NCI-H526 (cell line): ENCODE results near the gene GLYAT.

Experiments
- DNase-seq, 2 experiments: peaks; one replicate each; lab custom pipeline; 2025; lab: John Stamatoyannopoulos, UW

GLYAT gene, protein sequence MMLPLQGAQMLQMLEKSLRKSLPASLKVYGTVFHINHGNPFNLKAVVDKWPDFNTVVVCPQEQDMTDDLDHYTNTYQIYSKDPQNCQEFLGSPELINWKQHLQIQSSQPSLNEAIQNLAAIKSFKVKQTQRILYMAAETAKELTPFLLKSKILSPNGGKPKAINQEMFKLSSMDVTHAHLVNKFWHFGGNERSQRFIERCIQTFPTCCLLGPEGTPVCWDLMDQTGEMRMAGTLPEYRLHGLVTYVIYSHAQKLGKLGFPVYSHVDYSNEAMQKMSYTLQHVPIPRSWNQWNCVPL

DNA sequence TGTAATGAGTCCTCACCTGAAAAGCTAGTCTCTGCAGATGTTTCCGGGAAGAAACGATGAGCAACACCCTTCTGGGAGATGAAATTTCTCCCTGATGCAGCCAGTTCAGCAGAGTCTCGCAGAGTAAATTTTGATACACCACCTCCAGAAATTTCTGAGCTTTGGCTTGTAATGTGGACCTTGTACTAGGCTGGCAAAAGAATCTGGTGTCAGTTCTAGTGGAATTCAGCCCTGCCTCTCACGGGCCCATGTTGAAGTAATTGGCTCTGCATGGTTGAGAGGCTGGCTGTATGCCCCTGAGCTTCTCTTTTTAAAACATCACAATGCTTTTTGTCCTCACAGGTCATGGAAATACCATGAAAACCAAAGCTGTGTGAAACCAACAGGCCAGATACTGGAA lies at the start of gene GLYAT:
TSS of gene GLYAT (minus strand) at position 125 of the 400 bp plus-strand sequence. CDS start 7,447 bp downstream, outside the sequence.
- no peak for DNase-seq

DNA sequence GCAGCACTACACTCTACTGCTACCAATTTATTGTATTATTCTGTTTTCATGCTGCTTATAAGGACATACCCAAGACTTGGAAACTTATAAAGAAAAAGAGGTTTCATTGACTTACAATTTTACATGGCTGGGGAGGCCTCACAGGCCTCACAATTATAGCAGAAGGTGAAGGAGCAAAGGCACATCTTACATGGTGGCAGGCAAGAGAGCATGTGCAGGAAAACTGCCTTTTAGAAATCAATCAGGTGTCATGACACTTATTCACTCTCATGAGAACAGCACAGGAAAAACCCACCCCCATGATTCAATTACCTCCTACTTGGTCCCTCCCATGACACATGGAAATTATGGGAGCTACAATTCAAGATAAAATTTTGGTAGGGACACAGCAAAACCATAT lies 49.6 kb upstream of the GLYAT start:
- no peak for DNase-seq

DNA sequence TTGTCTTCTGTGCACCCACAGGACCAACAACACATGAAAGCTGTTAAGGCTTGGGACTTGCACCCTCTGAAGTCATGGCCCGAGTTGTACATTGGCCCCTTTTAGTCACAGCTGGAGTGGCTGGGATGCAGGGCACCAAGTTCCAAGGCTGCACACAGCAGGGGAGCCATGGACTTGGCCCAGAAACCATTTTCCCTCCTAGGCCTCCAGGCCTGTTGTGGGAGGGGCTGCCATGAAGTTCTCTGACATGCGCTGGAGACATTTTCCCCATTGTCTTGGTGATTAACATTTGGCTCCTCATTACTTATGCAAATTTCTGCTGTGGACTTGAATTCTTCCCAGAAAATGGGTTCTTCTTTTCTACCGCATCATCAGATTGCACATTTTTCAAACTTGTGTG lies 48.8 kb upstream of the GLYAT start:
- DNase-seq: no peak

DNA sequence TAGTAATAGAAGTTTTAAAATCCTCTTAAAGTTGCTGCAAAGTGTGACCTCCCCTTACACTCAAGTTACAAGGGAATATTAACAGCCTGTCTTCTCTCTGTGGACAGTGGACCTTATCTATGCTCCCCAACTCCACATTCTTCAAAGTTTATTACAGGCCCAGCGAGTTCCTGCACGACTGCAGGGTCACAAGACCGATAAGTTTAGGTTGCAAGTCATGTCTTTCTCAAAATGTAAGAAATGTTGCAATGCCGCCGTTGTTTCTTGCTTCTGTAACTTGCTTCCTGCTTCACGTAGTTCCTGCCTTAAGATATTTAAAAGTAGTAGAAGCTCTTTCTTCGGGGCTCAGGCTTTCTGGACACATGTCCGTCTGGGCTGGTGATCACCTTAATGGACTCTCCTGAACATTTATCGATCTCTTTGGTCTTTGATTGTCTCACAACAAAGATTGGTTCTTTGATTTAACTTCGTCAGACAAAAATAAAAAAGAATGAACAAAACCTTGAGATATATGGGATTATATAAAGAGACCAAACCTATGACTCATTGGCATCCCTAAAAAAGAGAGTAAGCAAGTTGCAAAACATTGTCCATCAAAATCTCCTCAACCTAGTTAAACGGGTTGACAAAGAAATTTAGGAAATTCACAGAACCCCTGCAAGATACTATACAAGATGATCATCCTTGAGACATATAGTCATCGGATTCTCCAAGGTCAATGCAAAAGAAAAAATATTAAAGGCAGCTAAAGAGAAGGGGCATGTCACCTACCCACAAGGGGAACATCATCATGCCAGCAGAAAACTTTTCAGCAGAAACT lies 45.4 kb upstream of the GLYAT start:
- DNase-seq: no peak

DNA sequence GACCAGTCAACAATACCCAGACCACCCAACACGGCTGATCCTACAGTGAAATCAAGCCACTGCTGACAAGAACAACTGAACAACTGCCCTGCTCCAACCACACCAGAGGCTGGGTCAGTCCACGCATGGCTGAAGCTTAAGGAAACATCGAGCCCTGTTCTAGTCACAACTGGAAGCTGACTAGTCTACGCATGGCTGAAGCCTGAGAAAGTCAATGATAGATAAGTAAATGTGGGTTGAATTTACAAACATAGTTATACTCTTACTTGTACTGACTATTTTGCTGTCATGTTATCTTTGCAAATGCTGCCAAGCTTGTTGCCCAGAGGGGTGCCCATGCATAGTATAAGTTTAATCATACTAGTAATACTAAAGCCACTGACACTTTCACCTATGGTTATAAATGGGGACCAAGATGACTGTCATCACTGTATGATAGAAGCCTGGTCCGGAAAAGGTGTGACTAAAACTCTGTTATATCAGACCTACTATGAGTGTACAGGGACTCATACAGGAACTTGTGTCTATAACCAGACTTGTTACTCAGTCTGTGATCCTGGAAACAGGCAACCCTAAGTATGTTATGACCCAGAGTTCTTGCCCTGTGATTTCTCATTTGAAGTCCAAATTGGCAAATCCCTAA lies 43.4 kb upstream of the GLYAT start:
- DNase-seq: no peak

DNA sequence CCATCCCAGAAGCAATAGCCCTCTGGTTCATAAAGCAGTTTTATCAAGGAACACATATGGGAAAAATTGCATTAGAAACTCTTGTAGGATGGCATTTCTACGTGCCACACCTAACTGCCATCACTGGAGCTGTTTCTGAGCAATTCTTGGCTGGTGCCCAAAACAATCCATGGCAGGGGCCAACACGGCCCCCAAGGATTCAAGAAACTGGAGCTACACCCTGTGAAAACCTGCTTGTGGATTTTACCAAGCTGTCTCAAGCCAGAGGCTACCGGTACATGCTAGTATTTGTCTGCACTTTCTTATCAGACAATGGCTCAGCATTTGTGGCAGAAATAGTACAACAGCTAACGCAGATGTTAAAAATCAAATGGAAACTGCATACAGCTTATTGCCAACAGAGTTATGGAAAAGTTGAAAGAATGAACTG lies 42.4 kb upstream of the GLYAT start:
- DNase-seq: no peak

DNA sequence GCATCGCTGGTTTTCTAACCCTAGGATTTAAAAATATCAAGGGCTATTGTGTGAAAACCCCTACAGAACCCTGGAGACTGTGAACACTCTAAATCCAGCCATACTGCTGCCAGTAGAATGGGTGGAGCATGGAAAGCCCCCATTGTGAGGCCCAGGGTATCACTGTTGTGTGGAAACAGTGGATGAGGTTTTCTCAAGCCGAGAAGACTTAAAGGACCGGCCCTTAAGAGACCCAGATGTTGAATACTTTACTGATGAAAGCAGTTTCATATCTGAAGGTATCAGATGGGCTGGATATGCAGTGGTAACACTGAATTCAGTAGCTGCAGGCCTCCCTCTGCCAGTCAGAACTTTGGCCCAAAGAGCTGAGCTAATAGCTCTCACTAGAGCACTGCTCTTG lies 41.6 kb upstream of the GLYAT start:
- DNase-seq: no peak

DNA sequence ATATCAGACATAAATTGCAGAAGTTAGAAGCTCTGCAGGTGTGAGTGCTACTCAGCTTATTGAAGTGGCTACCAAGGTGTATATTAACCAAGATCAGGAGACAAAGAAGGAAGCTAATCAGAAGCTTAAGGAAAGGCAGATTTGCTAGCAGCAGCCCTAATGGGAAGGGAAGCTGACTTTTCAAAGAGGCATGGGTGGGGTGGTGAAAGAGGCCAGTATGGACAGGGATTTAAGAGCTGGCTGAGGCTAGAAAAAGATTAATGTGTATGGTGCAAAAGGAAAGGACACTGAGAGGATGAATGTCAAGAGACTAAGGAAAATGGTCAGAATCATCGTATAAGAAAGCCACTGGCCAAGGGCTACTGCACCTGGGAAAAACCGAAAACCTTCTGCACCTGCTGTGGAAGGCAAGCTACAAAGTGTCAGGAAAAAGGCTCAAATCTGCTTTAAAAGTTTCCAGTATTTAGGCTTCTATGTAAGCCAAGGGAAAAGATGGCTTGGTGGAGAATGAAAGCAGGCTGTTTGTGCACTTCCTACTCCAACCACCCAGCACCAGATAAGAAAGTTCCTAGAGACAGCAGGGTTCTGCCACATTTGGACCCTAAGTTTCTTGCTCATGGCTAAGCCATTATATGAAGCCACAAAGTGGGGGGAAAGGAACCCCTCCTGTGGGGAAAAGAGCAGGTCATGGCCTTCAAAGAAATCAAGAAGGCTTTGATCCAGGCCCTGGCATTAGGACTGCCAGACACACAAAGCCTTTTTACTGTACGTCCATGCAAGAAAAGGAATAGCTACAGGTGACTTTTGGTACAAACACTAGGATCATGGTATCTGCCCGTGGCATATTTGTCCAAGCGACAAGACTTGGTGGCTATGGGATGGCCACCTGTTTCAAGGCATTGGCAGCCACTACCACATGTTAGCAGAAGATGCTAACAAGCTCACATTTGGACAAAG lies 40.9 kb upstream of the GLYAT start:
- no peak for DNase-seq

DNA sequence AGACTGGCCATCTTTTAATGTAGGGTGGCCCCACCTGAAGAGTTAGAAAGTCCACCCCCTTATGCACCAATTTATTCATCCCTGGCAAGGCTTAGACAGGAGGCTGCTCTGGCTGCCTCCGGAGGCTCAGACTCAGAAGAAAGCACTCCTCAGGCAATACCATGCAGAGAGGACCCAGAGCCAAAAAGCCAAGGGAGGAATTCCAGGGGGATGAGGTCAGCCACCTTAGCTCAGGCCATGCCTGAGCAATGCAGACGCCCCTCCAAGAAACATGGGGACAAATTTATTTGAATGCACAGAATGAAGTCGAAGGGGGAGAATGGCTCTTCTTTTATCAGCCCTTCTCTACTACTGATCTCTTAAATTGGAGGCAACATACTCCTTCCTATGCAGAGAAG lies 39.7 kb upstream of the GLYAT start:
- DNase-seq: no peak

DNA sequence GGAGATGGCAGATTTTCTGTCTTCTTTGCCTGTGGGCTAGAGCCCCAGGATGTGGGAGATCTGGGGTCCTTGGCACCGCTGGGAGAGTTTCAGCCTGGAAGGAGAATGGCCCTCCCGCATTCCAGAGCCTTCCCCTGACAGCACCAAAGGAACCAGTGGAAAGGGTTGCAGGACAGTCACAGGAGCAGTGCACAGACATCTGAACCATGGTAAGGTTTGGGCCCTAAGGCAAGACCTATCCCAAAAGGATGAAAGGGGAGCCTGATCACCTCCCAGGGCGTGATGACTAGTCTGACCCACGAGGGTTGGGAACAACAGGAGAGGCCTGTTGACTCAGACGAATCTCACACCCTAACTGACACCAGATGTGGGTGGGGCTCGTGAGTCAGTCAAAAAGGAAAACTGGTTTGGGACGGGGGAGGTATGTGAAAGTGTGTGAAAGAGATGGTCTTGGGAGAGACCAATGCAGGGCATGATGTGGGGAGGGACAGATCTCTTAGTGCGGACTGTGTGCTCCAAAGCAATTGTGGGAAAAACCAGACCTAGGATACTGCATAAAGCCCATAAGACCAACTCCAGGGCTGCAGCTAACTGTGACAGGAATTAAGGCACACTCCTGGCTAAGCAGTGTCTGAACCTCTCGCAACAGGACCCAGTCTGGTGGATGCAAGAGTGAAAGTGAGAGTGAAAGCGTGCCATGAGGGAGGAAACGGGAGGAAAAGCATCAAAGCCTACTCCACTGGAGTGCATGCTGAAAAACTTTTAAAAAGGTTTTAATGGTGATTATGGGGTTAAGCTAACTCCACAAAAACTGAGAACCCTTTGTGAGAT lies 39.1 kb upstream of the GLYAT start:
- no peak for DNase-seq

DNA sequence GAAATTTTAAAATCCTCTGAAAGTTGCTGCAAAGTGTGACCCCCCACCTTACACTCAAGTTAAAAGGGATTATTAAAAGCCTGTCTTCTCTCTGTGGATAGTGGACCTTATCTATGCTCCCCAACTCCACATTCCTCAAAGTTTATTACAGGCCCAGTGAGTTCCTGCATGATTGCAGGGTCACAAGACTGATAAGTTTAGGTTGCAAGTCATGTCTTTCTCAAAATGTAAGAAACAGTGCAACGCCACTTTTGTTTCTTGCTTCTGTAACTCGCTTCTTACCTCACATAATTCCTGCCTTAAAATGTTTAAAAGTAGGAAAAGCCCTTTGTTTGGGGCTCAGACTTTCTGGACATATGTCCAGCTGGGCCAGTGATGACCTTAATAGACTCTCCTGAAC lies 38.4 kb upstream of the GLYAT start:
- DNase-seq: no peak

DNA sequence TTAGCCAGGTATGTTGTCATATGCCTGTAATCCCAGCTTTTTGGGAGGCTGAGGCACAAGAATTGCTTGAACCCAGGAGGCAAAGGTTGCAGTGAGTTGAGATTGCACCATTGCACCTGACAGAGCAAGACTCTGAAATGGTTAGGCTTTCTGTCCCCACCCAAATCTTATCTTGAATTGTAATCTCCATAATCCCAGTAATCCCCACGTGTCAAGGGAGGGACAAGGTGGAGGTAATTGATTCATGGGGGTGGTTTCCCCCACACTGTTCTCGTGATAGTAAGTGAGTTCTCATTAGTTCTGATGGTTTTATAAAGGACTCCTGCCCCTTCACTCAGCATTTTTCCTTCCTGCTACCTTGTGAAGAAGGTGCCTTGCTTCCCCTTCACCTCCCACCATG lies 37.6 kb upstream of the GLYAT start:
- DNase-seq: no peak

DNA sequence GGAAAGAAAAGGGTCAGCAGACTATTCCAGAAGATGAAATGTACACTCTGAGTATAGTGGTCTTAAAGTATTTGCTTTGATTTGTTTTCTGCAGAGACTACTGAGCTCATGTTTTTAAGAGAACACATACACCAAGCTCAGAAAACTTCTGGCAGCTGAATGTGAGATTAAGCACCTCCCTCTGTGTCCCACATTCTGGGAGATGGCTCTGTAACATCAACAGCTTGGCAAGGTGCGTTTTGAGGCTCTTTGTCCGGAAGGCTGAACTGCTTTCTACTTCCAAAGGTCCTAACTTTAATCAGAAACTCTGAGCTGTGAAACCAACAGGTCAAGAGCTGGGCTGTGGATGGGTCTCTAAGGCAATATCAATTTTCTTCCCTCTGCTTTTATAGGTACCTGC lies 36.4 kb upstream of the GLYAT start:
- DNase-seq: no peak

DNA sequence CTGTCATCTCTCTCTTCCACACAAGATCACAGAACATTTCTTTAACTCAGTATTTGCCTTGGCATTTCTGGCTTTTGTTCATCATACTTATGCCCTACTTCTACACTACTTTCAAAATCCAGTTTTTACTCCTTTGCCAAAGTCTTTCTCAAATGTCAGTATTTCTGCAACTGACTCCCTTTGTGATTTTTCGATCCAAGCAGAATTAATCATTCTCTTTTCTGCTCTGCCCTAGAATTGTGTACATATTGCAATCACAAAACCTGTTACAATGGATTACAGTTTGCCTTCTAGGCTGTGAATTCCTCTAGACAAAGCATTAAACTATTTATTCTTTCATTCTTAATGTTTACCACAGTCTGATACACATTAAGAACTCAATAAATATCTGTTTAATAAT lies 33.3 kb upstream of the GLYAT start:
- DNase-seq: no peak

DNA sequence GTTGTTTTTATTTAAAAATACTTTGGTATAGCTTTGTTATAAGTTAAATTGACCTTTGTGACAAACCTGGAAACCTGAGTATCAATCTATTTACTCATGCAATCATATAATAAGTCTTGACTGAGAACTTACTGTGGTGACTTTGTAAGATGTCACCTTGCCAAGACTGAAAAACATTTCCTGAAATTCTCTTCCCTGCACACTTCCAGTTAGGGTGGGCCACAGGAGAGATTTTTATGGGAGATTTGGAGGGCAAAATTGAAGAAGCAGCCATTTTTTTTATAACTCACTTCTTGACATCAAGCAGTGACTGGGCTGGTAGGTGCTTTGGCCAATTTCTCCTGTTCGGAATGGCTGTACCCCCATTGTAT lies 31.4 kb upstream of the GLYAT start:
- DNase-seq: no peak

DNA sequence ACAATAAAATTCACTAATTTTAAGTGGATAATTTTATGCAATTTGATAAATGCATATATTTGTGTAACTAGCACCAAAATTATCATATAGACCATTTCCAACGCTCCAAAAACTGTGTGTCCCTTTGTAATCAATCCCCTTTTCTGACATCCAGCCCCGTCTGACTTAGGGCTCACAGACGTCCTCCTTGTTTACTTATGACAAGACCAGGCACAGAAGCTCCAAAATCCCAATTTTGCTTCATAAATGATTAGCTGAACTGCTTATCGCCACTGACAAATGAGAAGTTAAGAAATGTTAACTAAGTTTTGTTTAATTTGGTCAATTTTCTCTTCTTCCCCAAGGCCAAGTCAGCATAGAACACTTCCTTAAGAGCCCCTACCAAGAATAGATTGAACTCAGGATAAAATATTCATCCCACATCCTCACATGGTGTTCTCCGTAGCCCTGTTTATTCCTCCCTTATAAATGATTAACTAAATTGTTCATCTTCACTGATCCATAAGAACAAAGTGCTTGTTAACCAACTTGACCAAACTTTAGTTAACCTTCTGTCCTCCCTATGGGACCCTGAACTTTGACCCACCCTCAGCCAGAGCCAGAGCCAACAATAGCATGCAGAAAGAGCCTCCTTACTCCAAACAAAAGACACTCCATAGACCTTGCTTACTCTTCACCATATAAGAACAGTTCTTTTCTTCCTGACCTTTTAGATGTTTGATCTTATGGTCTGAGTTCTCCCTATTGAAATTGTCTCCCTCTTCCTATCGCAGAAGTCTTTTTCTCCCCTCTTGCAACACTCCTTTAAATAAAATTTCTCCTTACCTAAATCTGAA lies 30.8 kb upstream of the GLYAT start:
- no peak for DNase-seq

DNA sequence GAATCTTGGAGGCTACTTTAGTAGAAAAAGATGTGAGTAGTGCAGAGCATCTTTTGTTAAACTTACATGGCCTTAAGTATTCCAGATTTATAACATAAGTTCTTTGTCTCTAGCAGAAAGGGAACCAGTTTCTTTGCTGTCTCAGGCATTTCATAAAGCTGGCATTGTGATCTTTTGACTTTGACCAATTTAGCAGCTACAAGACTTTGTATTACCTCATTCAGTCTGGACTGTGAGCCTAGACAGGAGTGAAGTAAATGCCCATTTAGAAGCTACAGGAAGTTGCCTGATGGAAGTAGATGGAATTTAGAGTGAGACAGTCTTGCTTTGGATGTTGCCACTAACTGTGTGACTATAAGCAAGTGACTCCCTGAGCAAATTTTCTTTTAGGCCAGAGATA lies 25.7 kb upstream of the GLYAT start:
- no peak for DNase-seq

DNA sequence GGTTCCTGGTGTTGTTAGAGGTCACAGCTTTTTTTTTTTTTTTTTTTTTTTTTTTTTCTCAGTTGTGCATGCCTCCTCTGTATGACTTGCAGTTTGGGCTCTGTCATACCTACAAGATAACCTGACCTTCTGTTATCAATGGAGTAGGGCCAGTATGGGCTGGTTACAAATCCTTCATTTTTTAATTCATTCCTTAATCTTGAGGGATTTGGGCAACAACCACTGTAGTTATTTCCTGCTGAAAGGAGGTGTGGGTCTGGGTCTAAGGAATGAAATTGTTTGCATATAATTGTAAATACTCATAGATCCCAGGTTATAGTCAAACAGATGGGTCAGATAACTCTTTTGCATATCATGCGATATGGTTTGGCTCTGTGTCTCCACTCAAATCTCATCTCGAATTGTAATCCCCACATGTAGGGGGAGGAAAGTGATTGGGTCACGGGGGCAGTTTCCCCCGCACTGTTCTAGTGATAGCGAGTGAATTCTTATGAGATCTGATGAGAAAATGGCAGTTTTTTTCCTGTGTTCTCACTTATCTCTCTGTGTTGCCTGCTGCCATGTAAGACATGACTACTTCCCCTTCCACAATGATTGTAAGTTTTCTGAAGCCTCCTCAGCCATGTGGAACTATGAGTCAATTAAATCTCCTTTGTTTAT lies 14.1 kb upstream of the GLYAT start:
- DNase-seq: peak in 1 of 2 experiments; percentile 1

DNA sequence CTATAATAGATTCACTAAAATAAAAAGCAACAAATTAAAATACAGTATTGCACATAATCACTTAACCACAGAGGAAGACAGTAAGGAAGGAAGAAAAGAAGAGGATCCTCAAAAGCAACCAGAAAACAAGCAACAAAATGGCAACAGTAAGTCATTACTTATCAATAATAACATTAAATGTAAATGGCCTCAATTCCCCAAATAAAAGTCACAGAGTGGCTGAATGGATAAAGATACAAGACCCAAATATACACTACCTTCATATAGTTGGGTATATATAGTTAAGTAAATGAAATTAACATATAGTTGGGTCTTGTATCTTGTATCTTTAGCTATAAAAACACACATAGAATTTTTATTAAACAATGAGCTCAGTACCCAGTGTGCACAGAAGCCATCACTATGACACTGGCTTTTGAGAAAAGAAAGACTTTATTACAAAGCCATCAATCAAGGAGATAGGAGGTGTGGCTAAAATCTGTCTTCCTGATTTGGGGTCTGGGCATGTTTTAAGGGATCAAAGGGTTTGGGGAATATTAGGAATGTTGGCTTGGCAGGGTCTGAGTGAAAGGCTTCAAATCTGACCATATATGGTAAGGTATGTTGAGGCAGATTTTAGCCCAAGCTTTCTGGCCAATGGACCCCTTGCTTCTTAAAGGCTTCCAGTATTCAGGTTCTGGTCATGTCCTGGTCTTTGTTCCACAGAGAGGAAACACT lies 13.4 kb upstream of the GLYAT start:
- DNase-seq: no peak
